Lower leg skin (tissue), 4 donors: ENCODE results near the gene ELMOD3. TPM values are rescaled to one million over a fixed set of nuclear protein-coding genes. Genes with fewer than 3 reads are reported as not detected.
"Not testable (repeated sequence)": the region's sequence is repeated elsewhere in the genome, so short reads cannot be mapped to it uniquely, and the experiment has no call there.

ENCODE experiments used
- DNase-seq, 2 donors: peaks; one replicate each; pipeline ENCODE4 v3.0.0-alpha.2; 2019; ENCODE audit warnings: low spot score in 2 of 2
- H3K4me3 ChIP-seq: fragments of 200-600 bp; sonication (generic); 2 replicates; pipeline ENCODE4 v1.5.1; 2017; ENCODE audit warnings: mild to moderate bottlenecking, low read depth; ENCODE audit not compliant: poor library complexity, severe bottlenecking
- POLR2A ChIP-seq, 2 donors: fragments of 450-650 bp; IDR thresholded peaks; one replicate each; pipeline ENCODE4 v1.6.1; 2016 to 2017; ENCODE audit warnings: antibody characterized with exemption in 2 of 2, mild to moderate bottlenecking in 1 of 2, moderate library complexity in 1 of 2
- WGBS, 2 donors: methylation state at CpG; one replicate each; pipeline ENCODE4 v1.1.5; 2018; 5-methylcytosine and 5-hydroxymethylcytosine counted together
- intact Hi-C: fragments of 100-400 bp; cut with DNase I; formaldehyde crosslinking; loops from one replicate; pipeline ENCODE4 v1.15.0; 2023; ENCODE audit warnings: low total_unique reads
- total RNA-seq, 4 donors: library from RNA; depleted of rRNA; stranded (reverse); fragments of >200 nt; gene quantifications; one replicate each; pipeline ENCODE4 v1.1.0, GENCODE V29; 2016
- TF ChIP-seq, protein P1 (sequence below), 3 donors: fragments of 450-650 bp; IDR thresholded peaks; one replicate each; pipeline ENCODE4 v1.5.1; 2016; ENCODE audit warnings: antibody characterized with exemption in 3 of 3, mild to moderate bottlenecking in 3 of 3, moderate library complexity in 2 of 3

Gene ELMOD3
- total RNA-seq, 4 donors from 2014 or later = 10.0 to 26.1 (median 23.5) TPM

DNA sequence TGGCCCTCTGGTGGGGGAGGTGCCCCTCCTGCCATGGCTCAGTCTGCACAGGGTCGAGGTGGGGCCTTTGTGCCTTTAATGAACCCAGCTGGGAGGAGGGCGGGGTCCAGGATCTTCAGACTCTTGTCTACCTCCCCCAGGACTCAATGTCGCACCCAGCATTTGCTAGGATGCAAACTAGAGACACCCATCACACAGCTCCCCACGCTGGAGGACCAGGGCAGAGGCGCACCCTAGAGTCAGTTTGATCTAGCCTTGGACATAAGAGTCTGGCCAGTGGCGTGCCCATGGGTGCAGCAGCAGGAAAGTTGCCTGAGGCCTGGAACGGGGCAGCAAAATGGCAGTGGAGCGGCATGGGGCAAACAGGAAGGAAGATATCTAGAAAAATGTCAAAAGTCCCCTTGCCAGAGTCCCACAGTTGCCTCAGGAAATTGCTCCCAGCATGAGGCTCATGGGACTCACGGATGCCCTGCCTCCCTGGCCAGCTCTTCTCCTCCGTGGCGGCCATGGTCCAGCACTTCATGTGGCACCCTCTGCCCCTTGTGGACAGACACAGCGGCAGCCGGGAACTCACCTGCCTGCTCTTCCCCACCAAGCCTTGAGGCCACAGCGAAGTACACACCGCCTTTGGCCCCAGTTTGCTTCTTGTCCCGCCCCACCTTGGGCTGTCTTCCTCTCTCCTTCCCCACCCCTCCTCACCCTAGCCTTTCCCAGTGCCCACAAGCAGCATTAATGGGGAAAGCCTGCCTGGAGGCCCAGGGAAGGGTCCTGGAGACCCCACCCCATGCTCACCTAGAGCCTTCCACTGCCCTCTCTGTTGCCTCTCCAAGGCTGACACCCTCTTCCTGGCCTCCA is 81.6 kb downstream of the ELMOD3 start:
- TF ChIP-seq POLR2A (IDR thresholded peaks at IDR 0.05) = no peak
- TF ChIP-seq, protein P1, sequence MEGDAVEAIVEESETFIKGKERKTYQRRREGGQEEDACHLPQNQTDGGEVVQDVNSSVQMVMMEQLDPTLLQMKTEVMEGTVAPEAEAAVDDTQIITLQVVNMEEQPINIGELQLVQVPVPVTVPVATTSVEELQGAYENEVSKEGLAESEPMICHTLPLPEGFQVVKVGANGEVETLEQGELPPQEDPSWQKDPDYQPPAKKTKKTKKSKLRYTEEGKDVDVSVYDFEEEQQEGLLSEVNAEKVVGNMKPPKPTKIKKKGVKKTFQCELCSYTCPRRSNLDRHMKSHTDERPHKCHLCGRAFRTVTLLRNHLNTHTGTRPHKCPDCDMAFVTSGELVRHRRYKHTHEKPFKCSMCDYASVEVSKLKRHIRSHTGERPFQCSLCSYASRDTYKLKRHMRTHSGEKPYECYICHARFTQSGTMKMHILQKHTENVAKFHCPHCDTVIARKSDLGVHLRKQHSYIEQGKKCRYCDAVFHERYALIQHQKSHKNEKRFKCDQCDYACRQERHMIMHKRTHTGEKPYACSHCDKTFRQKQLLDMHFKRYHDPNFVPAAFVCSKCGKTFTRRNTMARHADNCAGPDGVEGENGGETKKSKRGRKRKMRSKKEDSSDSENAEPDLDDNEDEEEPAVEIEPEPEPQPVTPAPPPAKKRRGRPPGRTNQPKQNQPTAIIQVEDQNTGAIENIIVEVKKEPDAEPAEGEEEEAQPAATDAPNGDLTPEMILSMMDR (IDR thresholded peaks at IDR 0.05) = no peak
- intact Hi-C loops = no loop called here
- DNase-seq = no peak
- H3K4me3 ChIP-seq = no peak overlapping the region
- 83 to 89% methylated on average over 14 to 16 of the region's 16 CpGs for WGBS, 2 donors

- TF ChIP-seq, protein P1 (IDR thresholded peaks at IDR 0.05) = no peak
- TF ChIP-seq POLR2A (IDR thresholded peaks at IDR 0.05) = no peak
- WGBS, 2 donors = 48 to 55% methylated on average over 10 of the region's 10 CpGs
- intact Hi-C loops = no loop called here
- no peak for DNase-seq
- H3K4me3 ChIP-seq = no peak overlapping the region
Observed at GRCh38 chr2:85436836-85437487, 82.4 kb downstream of the ELMOD3 start.

DNA sequence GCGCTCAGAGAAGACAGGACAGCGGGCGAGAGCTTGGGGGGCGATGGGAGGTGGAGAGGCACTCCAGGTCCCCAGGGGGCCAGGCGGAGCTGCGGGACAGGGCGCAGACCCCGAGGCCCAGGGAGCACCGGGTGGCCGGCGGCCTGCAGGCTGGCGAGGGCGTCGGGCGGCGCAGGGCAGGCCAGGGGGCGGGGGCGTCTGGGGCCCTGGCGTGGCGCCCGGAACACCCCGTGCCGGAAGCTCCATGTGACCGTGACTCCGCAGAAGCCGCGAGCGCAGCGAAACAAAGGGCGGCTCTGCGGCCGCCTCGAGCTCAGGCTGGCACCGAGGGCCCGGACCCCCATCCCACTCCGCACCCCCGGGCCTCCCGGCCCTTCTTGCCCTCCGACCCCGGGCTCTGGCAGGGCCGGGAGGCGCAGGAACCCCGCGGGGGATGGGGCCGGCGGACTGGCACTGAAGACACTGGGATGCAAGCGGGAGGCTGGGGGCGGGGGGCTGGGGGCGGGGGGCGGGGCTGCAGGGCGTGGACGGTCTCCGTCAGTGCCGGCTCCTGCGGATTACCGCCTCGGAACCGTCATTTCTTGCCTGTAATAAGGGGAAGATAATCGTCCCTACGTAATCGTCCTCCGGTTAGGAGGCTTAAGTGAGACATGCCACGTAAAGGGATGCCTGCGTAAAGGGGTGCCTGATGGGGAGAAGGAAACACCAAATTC is 83.1 kb downstream of the ELMOD3 start:
- peak in 1 of 2 donors; percentile 87 for TF ChIP-seq POLR2A (IDR thresholded peaks at IDR 0.05)
- TF ChIP-seq, protein P1 (IDR thresholded peaks at IDR 0.05) = no peak
- 4 to 13% methylated on average over 23 to 40 of the region's 64 CpGs for WGBS, 2 donors
- peak; percentile 84 to 98 for DNase-seq
- intact Hi-C loops = no loop called here
- H3K4me3 ChIP-seq = no peak overlapping the region

DNA sequence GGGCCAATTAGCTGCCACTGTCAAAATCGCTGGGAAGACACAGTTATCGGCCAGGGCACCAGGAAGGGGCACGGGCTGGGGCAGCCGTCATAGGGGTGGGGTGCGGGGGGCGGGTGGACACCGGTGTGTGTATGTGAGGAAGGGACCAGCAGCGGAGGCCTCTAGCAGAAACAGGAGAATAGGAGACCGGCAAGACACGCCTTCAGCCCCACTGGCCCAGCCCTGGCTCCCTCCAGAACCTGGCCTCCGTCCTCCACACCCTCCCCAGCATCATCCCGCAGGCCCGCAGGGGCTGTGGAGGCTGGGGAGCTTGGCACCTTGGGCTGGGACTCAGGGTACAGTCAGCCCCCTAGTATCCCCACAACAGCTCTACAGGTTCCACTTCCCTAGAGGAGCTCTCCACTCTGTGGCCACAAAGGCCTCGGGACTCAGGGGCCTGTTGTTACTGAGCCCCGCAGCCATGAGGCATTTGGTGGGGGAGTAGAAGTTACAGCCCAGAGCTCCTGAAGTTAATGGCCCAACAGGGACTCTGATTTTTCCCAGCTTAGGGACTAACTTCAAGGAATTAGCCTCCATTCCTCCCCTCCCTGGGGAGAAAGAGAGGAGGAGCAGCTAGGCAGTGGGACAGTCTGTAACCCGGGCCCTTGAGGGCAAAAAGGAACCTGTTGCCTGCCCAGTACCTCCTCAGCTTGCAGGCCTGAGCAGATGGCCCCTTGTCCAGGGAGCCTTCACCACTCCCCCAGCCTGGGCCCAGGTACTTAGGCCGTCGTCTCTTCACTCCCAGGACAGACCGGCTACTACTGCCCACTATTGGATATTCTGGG is 83.8 kb downstream of the ELMOD3 start:
- 33 to 36% methylated on average over 14 to 16 of the region's 19 CpGs for WGBS, 2 donors
- DNase-seq = no peak
- no peak overlapping the region for H3K4me3 ChIP-seq
- intact Hi-C loops = no loop called here
- TF ChIP-seq, protein P1 (IDR thresholded peaks at IDR 0.05) = no peak
- no peak for TF ChIP-seq POLR2A (IDR thresholded peaks at IDR 0.05)

GRCh38 chr2:85439025-85439472 is 84.5 kb downstream of the ELMOD3 start:
- intact Hi-C loops = no loop called here
- no peak for TF ChIP-seq POLR2A (IDR thresholded peaks at IDR 0.05)
- TF ChIP-seq, protein P1 (IDR thresholded peaks at IDR 0.05) = no peak
- 87 to 88% methylated on average over 6 of the region's 6 CpGs for WGBS, 2 donors
- no peak for DNase-seq
- no peak overlapping the region for H3K4me3 ChIP-seq

DNA sequence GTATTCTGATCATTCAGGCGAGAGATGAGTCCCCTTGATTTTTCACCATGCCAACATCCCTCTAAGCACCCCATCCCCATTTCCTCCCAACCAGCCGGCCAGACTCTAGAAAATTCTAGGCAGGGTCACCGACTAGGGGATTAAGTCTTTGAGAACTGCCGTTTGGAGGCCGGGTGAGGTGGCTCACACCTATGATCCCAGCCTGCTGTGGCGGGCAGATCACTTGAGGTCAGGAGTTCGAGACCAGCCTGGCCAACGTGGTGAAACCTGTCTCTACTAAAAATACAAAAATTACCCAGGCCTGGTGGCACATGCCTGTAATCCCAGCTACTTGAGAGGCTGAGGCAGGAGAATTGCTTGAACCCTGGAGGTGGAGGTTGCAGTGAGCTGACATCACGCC is 85.0 kb downstream of the ELMOD3 start:
- WGBS, 2 donors = 94 to 95% methylated on average over 9 of the region's 9 CpGs
- intact Hi-C loops, DNase-seq, H3K4me3 ChIP-seq: not testable (repeated sequence)
